ENCODE data around the gene KDM8.
A peak's percentile ranks its signal among the peaks of the same experiment; 100 is the strongest.
"Not testable (repeated sequence)": the region's sequence is repeated elsewhere in the genome, so short reads cannot be mapped to it uniquely, and the experiment has no call there.

Gene KDM8

DNA sequence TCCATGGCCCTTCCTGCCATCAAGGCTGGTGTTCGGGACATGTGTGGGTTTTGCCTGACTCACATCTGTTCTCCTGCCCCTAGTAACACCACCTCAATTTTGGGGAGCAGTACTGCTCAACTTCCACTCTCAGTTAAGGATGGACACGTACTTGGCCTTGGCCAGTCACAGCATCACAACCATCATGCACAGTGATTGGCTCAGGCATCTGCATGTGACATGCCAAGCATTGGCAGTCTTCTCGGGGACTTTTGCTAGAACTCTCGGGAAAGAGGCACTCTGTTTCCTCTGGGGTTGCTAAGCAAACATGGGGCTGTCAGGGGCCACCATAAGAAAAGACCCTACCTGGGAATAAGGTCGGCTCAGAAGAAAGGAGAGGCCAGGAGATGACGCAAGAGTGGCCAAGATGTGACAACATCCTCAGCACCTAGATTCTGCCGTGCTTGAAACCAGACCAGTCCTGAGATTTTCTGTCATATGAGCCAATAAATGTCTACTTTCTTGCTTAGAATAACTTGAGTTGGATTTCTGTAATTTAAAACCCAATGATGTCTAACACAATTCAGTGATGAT, 11.9 kb upstream of the KDM8 start:
- no peak for DNase-seq

DNA sequence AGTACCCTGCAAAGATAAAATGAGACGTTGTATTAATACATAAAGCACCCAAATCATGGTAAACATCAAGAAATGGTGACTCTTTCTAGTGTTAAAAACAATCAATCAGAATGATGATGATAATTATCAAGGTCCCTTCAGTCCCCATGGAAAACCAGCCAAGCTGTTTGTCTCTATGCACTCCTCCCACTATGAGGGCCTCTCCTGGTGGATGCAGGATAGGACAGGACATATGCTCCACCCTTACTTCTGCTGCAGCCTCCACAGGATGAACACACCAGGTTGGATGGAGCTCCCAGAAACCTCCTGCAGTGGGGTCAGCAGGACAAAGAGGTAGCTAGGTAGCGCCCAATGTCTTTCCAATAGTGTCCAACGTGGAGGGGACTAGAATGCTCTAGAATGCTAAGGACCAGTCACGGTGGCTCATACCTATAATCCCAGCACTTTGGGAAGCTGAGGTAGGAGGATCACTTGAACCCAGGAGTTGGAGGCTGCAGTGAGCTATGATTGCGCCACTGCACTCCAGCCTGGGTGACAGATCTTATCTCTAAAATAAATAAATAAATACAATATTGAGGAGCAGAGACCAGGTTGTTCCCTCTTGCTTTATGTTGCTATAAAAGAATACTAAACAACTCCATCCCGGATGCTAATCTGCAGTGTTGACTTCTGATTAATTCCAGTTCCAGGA, 9.9 kb upstream of the KDM8 start:
- DNase-seq, result no peak

DNA sequence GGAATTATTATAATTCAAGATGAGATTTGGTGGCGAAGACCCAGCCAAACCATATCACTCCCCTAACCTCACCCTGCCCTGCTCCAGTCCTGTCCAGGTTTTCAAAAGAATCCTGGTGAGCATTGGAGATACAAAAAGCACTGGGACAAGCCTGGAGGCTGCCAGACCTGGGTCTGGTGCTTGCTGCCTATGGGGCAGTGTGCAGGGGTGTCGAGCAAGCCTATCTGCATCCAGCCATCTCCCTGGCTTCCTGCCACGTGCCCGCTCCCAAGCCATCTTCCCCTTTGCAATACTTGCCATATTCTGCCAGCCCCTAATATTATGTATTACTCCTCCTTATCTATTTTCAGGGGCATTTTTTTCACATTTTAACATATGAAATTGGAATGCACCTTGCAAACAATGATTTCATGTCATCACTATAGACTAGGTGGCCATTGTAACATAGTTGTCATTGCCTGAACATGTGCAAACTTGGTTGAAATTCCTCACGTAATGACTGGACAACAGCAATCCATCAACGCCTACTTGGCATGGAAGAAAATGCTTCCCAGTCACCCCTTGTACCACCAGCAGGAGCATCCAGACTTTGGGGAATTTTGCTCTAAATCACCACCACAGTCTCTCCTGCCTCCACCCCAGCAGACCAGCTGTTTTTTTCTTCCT, 8.1 kb upstream of the KDM8 start:
- no peak for DNase-seq

DNA sequence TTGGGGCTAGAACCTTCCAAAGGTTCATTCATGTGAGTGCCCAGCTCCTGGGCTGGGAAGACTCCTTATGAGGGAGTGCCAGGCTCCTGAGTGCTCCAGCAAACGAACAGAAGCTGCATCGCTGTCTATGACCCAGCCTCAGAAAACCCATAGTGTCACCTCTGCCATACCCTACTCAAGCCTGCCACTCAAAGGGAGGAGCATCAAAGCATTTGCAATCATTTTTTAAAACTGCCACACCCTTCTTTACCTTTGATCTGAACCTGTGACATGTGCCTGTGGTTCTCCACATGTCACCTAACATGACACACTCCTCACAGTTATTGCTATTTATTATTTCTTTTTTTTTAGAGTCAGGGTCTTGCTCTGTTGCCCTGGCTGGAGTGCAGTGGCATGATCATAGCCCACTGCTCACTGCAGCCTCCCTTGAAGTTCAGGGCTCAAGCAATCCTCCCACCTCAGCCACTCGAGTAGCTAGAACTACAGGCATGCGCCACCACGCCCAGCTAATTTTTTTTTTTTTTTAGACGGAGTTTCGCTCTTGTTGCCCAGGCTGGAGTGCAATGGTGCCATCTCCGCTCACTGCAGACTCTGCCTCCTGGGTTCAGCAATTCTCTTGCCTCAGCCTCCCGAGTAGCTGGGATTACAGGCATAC, 7.3 kb upstream of the KDM8 start:
- no peak for DNase-seq

DNA sequence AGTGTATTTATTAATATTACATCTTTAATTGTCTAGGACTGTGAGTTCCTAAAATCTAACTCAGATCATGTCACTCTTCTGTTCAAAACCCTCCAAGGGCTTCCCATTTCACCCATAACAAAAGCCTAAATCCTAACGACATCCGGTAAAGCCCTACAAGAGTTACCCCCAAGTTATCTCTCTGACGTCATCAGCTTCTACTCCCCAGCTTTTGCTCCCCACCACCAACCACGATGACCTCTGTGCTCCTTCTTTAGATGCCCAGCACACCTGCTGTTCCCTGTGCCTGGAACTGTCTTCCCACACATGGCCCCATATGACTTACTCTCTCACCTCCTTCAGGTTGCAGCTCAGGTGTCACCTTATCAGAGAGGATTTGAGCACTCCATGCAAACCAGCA, 6.3 kb upstream of the KDM8 start:
- DNase-seq, result no peak

DNA sequence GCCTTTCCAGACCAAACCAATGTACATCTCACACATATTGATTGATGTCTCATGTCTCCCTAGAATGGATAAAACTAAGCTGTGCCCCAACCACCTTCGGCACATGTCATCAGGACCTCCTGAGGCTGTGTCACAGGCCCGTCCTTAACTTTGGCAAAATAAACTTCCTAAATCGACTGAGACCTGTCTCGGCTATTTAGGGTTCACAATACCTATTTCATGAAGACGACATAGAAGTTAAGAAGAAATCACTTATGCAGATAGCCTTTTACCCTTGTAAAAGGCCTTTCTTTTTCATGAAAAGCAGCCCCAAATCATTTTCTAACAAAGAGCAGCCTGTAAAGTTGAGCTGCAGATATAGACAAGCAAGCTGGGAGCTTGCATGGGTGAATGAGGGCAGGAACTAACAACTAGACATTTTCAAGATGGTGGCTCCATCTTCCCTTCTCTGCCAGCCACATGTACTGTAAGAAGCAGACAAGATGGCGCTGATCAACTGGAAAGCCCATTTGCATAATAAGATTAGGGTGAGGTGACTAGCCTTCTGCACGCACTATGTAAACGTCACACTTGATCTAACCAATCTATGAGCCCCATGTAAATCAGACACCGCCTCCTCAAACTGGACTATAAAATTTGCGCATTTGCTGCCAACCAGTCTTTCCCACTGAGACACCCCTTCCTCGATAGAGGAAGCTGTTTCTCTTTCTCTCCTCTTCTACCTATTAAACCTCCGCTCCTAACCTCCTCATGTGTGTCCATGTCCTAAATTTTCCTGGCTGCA, 4.7 kb upstream of the KDM8 start:
- no peak for DNase-seq

DNA sequence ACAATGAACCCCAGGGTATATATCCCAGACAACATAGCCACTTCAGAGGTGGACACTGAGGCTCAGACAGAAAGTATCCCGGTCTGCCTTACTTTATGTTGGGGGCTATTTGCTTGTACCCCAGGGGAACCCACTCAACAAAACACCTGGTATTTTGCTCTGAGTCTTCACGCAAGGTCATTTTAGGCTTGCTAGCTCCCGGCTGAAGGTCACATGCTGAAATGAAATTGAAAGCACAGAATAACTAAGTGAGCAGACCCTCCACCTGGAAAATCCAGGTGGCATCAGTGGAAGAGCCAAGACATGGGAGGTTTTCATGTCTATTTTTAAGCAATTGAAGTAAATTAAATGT, 4.1 kb upstream of the KDM8 start:
- DNase-seq, result no peak

DNA sequence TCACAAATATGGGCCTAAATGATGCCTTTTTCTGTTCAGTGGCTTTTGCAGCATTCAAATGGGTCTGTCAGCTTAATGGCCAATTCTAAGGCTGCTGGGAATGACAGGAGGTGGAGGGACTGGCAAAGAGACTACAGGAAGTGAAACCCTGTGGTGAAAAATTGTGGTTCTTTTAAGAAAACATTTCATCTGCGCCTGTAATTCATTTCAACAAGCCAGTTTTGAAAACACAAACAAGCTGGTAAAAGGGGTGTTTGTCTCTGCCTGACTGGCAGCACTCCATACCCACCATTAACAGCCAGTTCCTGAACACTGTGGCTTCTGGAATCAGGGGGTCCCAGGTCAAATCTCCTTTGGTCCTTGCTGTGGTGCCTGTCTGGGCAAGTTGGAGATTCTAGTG, 3.6 kb upstream of the KDM8 start:
- no peak for DNase-seq

DNA sequence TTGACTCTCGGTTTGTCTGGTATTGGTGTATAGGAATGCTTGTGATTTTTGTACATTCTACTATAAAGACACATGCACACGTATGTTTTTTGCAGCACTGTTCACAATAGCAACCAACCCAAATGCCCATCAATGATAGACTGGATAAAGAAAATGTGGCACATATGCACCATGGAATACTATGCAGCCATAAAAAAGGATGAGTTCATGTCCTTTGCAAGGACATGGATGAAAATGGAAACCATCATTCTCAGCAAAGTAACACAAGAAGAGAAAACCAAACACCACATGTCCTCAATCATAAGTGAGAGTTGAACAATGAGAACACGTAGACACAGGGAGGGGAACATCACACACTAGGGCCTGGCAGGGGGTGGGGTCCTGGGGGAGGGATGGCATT, 2.4 kb upstream of the KDM8 start:
- DNase-seq, result not testable (repeated sequence)

DNA sequence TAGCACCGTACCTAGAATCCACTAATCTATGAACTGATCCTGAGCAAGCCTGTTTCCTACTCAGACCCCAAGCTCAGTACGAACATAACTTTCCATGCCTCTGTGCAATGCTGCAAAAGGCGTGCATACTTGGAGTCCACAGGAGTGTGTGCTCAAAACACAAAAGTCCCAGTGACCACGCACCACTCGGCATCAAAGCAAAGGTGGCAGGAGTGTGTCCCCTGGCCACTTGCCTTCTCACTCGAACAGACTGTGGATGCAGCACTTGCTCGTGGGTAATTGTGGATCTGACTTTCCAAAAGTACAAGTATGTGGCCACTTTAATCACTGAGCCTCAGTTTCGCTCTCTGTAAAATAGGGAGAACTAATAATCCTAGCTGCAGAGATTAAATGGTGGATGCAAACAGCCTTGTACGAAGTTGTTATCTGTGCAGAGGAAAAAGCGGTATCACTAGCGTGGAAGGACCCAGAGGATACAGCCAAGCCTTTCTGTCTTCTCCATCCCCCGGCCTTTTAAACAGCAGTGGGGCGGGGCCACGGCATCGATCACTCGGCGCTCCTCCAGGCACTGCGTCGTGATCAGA, 311 bp upstream of the KDM8 start:
- DNase-seq, result peak; percentile 93 to 94

DNA sequence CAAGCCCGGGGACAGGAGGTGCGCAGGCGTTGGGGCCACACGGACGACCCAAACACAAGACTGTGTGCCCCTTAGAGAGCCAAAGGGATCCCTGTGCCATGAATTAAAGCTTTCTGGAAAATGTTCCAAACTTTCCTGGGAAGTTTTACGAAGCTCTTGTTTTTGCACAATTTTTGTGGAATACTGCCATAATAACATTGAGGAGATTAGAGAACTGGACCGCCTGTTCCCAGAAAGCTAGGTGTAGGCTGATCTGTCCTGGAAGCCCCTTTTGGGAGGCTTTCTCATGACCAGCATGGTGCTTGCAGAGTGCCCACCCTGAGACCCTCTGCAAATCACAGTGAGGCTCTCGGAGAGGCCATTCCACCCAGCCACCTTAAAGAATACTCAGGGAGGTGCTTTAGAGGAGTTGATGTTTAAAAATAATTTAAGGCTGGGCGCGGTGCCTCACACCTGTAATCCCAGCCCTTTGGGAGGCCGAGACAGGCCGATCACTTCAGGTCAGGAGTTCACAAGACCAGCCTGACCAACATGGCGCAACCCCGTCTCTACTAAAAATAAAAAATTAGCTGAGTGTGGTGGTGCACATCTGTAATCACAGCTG, 1.1 kb downstream of the KDM8 start:
- DNase-seq, result no peak

DNA sequence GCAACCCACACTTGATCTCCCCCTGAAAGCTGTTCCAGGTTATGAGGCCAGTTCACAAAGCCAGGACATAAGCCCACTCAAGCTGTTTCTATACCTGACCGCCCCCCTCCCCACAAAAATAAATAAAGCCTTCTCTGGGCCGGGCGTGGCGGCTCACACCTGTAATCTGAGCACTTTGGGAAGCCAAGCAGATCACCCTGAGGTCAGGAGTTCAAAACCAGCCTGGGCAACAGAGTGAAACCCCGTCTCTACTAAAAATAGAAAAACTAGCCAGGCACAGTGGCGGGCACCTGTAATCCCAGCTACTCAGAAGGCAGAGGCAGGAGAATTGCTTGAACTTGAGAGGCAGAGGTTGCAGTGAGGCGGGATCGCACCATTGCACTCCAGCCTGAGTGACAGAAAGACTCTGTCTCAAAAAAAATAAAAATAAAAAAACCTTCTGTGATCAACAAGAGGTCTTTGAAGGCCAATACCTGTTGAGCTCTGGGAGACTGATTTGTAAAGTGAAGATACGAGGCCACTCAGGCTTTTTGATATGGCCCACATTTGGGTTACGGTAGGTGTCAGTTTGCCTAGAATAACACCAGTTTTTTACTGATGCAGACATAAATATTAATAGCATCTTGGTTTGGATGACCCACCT, 2.2 kb downstream of the KDM8 start:
- no peak for DNase-seq

DNA sequence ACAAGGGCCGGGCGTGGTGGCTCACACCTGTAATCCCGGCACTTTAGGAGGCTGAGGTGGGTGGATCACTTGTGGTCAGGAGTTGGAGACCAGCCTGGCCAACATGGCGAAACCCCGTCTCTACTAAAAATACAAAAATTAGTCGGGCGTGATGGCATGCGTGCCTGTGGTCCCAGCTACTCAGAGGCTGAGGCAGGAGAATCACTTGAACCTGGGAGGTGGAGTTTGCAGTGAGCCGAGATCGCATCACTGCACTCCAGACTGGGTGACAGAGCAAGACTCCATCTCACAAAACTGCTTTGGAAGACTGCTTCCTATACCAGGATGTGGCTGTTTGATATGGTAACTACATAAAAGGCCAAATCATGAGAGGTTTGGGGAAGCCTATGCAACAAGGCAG, 3.8 kb downstream of the KDM8 start:
- not testable (repeated sequence) for DNase-seq

DNA sequence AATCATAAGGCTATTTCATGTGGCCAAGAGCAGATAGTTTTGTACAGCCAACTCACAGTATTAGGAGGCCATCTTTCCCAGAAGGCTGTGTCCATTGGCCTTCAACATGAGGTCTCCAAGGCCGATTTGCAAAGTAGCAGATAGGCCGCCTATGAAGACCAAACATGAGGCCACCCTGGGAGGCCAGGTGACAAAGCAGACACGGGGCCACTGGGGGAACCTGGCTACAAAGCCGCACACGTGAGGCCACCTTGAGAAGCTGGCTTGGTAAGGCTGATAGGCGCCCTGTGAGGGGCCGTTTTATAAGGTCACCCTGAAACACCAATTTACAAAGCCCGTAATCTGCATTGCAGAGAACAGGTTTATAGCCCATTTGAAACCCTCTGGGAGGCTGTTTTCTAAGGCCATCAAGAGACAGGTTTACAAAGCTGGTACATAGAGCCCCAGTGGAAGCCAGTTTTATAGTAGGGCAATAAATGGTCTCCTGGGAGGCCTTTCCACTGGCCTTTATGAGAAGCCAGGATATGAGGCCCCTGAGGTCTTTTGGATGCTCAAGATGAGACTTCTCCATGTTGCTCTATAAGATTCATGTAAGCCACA, 4.9 kb downstream of the KDM8 start:
- no peak for DNase-seq

DNA sequence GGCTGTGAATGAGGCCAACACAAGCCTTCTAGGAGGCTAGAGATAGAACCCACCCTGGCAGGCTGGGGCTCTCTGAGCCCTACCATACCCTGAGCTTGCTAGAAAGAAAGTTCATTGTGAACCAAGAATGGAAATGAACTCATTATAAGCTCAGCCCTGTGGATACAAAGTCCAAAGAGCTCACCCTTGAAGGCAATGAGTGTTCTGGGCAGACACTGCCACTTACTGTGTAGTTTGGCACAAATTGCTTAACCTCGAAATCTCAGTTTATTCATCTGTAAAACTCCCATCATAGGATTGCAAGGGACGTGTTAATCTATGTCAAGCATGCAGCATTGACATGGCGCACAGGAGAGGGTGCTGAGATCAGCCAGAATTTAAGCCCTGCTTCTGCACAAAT, 5.5 kb downstream of the KDM8 start:
- no peak for DNase-seq

DNA sequence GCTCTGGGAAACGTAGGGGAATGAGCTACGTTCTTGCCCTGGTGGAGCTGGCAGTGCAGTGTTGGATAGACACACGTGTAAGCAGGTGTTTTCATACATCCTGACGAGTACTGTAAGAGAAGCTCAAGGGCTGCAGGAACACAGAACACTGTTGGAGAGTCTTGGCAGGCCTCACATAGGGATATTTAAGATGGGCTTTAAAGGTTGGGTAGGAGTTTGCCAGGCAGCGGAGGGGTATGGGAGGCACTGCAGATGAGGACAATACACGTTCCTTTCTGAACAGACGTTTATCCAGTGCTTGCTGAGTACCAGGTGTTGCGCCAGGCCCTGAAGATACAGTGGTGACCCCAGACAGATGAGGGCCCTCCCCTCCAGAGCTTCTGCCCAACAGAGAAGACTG, 6.3 kb downstream of the KDM8 start:
- DNase-seq, result no peak

DNA sequence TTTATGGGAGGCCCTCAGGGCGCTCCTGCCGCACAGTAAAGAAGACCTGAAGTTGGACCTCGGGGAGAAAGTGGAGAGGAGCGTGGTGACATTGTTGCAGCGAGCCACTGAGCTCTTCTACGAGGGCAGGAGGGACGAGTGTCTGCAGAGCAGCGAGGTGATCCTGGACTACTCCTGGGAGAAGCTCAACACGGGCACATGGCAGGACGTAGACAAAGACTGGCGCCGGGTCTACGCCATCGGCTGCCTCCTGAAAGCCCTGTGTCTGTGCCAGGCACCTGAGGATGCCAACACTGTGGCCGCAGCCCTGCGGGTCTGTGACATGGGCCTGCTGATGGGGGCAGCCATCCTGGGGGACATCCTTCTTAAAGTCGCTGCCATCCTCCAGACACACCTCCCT, 6.8 kb downstream of the KDM8 start:
- DNase-seq, result no peak

DNA sequence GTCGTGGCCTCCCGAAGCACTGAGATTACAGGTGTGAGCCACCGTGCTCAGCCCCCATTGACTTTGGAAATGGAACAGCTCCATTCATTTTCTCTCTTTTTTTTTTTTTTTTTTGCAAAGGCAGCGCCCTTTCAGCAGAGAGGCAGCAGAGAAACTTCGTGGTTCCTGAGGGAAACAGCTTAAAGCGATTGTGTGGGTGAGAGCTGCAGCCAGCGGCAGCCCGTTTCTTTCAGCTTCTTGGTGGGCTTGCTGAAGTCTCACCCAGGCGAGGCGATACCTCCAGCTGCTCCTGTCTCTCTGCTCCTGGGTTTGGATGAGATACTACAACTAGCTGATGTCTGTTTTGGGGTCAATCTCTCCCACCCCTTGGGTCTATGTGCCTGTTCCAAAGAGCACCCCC, 7.7 kb downstream of the KDM8 start:
- DNase-seq, result no peak

DNA sequence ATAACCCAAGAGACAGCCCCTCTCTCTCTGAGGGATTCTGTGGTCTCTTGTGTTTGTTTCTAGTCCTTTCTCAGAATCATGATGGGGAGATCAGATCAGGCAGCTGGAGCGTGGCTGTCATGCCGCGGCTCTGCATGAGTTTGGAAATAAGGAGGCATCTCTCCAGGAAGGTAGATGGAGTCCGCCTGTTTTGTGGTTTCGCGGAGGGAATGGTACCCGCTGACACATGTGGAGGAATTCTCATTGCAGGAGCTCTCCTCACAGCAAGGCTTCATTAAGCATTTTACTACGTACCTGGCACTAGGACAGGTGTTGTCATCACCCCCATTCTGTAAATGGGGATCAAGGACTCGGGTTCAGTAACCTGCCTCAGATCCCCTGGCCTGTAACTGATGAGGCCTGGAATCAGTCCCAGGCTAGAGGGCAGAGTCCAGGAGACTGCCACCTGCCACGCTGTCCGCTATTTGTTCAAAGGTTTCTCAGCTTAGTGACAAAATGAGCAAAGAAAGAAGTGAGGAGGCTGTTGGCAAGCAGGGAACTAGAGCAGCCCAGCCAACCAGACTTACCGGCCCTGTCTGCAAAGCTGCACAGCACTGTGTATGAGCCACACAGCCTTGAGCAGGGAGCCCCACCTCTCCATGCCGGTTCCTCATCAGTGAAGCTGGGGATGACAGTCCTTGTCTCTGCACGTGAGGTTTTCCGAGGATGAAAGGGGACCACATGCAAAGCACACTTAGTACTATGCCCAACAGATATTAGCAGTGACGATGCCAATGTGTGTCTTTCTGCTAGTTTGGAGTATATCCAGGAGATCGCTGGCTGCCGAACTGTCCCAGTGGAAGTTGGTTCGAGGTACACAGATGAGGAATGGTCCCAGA, 11.0 kb downstream of the KDM8 start:
- no peak for DNase-seq

DNA sequence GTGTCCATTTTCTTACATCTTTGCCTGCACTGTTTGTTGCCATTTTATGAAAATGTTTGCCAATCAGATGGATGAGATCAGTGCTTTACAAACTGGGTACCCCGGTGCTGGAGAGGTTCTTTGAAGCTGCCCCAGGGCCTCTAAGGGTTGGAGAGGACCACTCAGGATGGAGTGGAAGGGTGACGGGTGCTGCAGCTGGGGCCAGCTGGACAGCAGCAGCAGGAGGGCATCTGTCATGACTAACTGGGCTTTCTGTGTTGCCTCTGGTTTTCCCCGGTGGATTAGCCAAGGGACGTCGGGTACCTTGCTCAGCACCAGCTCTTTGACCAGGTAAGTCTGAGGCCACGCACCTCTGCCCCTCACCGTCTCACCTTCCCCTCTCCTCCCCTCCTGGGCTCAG, 12.3 kb downstream of the KDM8 start:
- no peak for DNase-seq
